GM12875 (cell line): ENCODE results near the gene TUBA1A.

Source experiments
- H3K4me3 ChIP-seq: one replicate; pipeline ENCODE4 v1.5.1; 2011; ENCODE audit warnings: low read depth, low read length, control low read depth
- TF ChIP-seq, protein P1 (sequence below): IDR thresholded peaks from 2 replicates; pipeline ENCODE4 v1.5.1; 2011; ENCODE audit warnings: low read depth, mild to moderate bottlenecking, control low read depth, inconsistent platforms, low read length, moderate library complexity, borderline replicate concordance; ENCODE audit not compliant: insufficient read depth

The TUBA1A gene

DNA sequence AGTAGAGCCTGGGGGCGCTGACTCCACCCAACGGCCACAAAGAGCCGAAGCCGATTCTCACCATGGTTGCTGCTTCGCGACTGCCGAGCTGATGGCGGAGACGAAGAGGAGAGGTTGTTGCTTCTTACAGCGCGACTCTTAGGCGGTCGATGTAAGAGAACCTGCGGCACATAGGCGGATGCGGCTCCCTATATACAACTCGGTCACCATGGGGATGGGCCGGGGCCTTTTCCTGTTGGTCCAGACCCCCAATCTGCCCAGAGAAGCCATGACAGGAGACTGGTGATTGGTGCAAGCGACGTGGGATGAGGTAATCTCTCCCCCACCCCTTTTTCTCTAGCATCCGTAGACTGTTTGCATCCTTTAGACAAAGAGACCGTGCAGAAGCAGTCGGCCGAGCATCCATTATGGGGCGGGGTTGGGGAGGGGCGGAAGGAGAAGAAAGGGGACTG, at the start of gene TUBA1A:
TSS of gene TUBA1A (minus strand) at position 165 of the 452 bp plus-strand sequence. CDS start at position 64, 101 bp downstream.
- H3K4me3 ChIP-seq, result peak within 1 kb of the TSS; percentile 62
- TF ChIP-seq, protein P1, sequence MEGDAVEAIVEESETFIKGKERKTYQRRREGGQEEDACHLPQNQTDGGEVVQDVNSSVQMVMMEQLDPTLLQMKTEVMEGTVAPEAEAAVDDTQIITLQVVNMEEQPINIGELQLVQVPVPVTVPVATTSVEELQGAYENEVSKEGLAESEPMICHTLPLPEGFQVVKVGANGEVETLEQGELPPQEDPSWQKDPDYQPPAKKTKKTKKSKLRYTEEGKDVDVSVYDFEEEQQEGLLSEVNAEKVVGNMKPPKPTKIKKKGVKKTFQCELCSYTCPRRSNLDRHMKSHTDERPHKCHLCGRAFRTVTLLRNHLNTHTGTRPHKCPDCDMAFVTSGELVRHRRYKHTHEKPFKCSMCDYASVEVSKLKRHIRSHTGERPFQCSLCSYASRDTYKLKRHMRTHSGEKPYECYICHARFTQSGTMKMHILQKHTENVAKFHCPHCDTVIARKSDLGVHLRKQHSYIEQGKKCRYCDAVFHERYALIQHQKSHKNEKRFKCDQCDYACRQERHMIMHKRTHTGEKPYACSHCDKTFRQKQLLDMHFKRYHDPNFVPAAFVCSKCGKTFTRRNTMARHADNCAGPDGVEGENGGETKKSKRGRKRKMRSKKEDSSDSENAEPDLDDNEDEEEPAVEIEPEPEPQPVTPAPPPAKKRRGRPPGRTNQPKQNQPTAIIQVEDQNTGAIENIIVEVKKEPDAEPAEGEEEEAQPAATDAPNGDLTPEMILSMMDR, result no peak

GRCh38 chr12:49236423-49236822, 47.5 kb upstream of the TUBA1A start:
- no peak overlapping the region for H3K4me3 ChIP-seq
- TF ChIP-seq, protein P1, result no peak

GRCh38 chr12:49233842-49234526, 45.1 kb upstream of the TUBA1A start:
- TF ChIP-seq, protein P1, result no peak
- no peak overlapping the region for H3K4me3 ChIP-seq

DNA sequence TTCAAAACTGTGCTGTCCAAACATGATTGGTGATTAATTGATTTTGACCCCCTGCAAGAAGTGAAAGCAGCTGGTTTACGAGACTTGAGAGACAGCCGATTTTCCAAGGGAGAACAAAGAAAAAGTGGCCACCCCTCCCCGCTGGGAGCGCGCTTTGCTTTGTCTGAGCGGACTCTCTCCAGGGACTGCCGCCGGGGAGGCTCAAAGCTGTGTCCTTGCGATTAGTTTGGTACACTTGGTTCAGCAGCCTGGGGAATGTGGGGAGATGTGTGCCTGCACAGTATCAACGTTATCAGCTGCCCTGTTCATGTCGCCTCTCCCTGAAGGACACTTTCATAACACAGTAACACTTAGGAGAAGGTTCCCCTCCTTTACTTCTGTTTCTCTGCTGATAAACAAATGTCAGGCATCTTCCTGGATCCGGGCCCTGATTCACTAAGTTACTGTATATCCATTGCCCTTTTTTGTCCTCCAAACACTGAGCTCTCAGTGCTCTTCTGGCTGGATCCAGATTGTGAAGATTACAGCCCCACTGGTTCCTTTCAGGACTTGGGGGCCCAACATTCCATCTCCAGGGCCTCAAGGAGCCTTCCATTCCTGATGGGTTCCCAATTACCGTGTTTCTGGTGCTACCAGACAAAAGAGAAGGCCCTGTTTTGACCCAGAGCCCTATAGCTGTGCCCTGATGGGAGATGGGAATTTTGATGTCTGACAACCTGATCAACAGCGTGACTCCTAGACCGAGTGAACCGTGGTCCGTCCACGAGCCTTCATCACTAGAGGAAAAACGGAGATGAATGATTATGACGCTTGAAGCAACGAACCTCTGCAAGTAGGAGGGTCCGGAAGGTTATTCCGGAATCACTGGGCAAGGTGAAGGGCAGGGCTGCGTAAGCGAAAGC, 44.3 kb upstream of the TUBA1A start:
- TF ChIP-seq, protein P1, result no peak
- no peak overlapping the region for H3K4me3 ChIP-seq

DNA sequence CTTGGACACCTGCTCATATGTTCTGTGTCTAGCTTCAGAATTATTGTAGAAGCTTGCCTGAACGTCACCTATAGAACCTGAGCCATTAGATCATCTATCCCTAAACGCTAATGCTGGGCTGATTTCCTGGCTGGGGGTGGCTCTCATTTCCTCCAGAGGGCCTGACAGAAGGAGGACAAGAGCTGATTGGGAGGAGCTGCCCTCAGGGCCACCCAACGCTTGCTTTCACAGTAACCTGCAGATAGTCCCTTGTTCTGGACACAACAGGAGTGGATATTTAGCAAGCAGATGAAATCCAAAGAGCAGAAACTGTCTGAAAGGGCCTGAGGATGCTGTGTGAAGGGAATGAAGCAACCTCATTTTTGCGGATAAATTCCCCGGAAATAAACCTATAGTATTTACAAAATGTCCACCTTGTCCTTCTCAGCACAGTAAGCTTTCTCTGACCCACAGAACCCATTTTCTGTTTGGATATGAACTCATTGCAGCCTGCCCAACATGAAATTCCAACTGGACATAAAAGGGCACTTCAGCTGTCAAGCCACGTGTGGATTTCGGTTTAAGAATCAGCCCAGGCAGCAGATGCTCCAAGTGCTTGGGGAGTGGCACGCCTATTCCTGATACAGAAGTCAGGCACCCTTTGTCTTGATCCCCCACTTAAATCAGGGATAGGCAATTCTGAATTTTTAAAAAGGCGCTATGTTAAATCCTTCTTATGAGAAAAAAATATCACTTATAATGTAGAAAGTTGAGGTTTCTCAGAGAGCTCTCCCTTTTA, 43.2 kb upstream of the TUBA1A start:
- no peak overlapping the region for H3K4me3 ChIP-seq
- TF ChIP-seq, protein P1, result no peak

GRCh38 chr12:49230805-49231194, 41.9 kb upstream of the TUBA1A start:
- no peak overlapping the region for H3K4me3 ChIP-seq
- TF ChIP-seq, protein P1, result no peak
